ENCODE measurements around the gene VLDLR.

Gene VLDLR

DNA sequence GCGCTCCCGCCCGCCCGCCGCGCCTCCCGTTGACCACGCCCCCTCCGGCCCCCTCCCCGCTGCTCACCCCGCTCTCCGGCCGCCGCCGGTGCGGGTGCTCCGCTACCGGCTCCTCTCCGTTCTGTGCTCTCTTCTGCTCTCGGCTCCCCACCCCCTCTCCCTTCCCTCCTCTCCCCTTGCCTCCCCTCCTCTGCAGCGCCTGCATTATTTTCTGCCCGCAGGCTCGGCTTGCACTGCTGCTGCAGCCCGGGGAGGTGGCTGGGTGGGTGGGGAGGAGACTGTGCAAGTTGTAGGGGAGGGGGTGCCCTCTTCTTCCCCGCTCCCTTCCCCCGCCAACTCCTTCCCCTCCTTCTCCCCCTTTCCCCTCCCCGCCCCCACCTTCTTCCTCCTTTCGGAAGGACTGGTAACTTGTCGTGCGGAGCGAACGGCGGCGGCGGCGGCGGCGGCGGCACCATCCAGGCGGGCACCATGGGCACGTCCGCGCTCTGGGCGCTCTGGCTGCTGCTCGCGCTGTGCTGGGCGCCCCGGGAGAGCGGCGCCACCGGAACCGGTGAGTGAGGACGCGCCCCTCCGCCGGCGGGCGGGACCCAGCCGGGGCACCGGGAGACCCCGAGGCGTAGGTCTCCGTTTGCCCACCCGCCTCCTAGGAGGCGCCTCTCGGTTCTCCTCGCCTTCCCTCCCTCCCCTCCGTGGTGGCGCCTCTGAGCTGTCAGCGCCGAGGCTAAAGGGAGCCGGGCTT, at the start of gene VLDLR:
VLDLR (plus strand) TSS at position 66 of the 739 bp plus-strand sequence; CDS start at position 469, 403 bp downstream.
- no peak for DNase-seq

DNA sequence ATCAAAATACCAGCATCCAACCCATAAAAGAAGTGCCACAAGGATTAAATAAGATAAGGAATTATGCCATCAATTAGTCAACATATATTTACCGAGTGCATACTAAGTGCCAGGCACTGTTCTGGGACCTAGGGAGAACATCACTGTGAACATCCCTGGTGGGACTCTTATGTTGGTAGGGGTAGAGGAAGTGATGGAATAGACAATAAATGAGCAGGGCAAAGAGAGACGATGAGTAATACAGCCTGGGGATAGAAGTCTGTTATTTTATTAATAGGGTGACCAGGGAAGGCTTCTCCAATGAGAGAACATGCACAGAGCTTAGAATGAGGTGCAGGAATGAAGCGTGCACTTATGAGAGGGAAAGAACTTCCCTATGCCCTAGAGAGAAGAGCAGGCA, 47.4 kb upstream of the VLDLR start:
- DNase-seq, result no peak

DNA sequence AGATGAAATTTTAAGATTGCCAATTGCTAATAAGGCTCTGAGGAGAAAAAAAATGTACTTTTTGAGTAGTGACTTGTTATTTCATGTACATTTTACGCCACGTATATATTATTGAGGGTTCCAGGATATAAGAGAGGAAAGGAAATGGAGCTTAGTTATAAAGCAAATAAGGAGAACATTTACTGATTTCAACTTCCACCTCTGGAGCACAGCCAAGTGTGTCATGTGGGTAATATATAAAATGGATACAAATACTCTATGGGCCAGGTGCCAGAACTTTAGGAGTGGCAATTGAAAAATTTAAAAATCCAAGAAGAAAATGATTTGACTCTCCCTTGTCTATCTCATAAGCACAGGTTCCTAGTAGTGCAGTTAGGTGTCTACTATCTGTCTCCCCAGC, 45.0 kb upstream of the VLDLR start:
- no peak for DNase-seq

DNA sequence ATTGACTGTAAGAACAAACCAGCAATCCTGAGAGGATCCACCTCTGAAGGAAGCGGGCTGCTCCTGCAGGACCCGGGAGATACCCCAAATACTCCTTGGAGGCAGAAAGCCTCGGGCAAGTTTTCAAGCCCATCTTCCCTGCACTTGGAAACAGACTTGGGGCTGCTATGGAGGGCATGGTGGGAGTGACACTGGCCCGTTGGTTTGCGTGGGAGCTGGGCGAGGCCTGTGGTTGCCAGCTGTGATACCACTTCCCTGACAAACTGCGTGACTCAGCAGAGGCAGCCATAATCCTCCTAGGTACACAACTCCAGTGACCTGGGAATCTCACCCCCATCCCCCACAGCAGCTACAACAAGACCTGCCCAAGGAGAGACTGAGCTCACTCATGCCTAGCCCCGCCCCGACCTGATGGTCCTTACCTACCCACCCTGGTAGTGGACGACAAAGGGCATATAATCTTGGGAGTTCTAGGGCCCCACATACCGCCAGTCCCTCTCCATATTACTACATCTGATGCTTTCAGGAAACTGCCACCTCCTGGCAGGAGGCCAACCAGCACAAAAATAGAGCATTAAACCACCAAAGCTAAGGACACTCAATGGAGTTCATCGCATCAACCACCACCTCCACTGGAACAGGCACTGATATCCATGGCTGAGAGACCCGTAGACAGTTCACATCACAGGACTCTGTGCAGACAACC, 38.1 kb upstream of the VLDLR start:
- DNase-seq, result no peak

DNA sequence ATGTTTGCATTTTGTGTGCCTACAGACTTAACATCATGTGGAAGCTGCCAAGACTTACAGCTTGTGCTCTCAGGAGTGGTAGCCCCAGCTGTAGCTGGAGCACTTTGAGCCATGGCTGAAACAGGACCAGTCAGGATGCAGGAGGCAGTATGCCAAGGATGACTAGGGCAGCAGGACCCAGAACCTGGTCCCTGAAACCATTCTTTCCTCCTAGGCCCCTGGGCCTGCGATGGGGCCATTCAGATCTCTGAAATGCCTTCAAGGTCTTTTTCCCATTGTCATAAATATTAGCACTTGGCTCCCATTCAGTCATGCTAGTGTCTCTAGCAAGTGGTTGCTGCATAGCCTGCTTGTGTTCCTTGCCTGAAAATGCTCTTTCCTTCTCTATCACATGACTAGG, 29.6 kb upstream of the VLDLR start:
- no peak for DNase-seq

DNA sequence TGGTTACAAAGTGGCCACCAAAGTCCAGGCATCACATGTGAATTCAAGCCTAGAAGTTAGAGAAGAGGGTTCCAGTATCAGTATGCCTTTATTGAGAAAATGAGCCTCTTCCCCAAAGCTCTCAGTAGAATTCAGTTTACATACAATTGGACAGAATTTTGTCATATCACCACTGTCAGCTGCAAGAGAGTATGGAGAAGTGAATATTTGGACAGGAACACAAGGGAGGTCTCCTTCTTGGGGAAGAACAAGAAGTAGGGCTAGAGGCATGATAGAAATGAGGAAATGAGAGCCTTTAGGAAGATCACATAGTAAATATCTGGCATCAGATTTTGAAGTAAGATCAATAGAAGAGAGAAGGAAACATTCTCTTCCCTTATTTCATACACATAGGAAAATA, 27.8 kb upstream of the VLDLR start:
- DNase-seq, result no peak

DNA sequence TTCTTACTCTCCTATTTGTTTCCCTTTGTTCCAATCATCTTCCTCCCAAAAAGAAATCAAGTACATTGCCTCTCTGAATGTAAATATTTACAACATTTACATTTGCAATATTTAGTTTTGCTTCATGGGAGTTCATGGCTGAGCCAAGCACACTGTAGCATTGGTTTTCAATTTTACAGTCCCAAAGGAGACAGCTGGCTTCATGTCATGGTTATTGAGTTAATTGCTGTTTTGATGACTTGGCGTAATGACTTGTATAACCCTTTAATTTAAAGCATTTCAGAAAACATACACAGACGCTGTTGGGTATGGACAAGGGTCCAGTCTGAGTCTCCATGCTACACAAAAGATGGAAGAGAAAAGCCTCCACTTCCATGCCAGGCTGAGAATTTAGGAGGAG, 25.6 kb upstream of the VLDLR start:
- DNase-seq, result no peak

DNA sequence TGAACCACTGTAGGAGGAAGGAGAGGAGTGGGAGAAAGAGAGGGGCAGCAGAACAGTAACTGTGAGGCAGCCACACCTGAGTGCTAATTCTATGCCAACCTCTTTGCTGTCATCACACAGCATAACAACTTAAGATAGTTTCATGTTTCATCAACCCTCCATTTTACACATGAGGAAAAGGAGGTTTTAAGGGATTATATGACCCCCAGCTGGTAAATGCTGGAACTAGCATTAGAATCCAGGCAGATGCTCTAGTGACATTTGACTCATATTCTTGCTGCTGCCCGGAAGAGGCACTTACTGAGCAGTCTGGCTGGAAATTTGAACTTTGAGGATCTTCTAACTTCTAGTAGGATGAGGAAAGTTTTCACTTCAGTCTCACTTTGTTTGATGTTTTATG, 24.1 kb upstream of the VLDLR start:
- DNase-seq, result no peak

DNA sequence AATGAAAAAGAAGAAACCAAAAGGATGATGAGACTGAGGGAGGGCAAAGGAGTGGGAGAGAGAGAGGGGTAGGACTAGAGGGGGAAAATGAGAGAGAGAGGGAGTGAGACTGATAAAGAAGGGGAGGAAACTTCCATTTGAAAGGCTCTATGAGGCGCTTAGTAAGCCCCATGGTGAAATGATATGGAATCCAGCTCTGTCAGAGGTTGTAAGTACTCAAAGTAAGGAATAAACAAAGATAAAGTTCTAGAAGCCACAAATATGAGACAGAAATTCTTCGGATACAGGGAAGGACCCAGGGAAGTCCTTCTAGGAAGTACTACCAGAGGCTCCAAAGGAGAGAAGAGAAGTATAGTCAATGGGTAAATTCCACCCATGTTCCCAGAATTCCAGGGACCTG, 21.7 kb upstream of the VLDLR start:
- no peak for DNase-seq

DNA sequence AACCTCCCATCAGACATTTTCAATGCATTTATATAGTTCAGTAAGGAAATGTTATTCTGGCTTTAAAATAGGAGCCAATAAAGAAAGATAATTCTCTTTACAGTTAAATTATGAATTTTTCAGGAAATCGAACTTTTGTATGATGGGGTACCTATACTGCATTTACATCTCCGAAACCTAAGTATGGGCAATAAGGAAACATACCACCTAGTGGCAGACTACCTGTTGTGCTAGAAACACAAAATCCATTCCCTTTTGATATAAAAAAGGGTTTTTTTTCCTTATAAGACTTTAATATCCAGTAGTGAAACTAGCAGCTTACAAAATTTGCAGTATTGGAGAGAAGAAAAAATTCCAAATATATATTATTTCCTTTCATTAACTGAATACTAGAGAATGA, 21.3 kb upstream of the VLDLR start:
- no peak for DNase-seq

DNA sequence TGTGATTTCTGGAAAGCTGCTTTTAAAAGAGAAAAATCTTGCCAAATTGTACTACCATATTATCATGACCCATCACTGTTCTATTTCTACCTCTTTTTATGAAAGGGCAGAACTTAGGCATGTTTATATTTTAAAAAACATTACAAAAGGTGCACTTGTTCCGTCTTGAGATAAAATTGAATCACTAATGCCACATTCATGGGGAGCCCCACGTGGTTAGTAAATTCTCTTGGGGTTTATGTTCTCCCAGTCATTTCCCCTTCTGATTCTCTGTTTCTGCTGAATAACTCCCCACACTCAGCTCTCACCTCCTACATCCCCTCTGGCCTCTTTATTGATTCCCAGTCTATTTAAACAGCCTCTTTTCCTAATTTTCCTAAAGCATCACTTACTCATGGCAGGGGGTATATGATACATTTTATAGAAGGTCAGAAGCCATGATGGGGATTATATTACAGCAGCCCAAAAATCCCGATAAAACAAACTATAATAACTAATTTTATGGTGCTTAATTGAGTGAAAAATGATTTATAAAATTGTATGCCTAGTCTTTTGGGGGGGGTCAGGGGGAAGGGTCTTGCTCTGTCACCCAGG, 19.7 kb upstream of the VLDLR start:
- DNase-seq, result no peak

DNA sequence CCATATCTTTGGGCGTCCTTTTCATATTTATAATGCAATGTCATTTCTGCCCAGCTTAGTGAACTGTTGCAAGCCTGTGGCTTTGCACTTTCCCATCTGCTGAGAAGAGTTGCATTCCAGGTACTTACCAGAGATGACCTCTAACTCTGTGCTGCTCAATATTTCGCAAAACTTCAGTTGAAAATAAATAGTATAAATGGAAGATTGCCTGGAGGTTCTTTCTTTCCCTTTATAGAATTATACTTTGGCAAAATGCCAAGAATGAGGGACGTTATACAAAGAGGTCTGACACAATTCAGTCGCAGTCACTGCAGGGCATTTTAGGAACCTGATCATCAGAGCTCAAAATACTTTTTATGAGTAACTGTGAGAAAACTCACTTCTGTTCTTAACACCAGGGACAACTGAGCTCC, 18.9 kb upstream of the VLDLR start:
- no peak for DNase-seq

DNA sequence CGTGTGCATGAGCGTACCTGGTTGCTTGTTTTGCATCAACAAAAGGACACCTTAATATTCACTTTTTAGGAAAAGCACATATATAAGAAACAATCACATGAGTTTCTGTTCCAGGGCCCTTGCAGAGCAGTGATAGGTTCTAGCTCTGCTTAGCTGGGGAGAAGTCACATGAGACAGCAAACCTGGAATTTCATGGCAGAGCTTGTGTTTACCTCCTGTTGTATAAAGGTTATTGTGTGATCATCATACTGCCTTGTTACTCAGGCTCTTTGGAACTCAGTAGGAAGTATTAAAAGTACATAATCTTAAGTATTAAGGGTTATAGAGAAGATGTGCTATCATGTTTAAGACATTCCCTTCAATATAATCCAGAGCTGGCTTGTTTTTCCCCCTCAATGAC, 18.0 kb upstream of the VLDLR start:
- DNase-seq, result no peak

DNA sequence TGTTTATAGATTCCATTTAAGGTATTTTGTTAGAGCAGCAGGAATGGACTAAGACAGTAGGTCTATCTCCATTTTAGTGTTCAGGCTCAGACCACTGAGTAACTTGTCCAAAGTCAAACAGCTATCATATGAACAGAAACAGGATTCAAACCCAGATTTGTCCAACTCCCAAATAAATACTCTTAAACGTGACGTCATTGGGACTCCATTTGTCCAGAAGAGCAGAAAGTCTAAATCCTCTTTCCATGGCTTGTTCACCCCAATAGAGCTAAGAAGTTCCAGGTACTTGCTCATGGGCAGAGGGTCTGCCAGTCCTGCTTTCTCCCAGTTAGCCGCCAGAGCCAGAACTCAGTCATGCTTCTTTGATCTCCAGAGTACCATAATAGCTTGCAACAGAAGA, 16.3 kb upstream of the VLDLR start:
- no peak for DNase-seq

DNA sequence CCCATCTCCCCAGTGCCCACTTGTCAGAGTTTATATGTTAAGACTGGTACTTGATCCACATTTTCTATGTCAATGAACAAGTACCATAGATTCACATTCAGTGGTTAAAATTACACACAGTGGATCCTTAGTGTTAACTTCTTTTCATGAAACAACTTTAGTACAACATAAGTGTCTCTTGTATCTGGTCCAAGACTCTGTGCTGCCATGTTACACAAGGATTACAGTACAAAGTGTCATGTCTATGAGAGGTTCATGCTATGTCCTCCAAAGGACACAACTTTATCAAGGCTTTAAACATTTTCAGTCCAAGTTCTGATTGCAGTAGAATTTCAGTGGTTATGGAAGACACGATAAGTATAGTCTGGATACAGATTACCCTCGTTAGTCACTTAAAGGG, 13.3 kb upstream of the VLDLR start:
- no peak for DNase-seq

DNA sequence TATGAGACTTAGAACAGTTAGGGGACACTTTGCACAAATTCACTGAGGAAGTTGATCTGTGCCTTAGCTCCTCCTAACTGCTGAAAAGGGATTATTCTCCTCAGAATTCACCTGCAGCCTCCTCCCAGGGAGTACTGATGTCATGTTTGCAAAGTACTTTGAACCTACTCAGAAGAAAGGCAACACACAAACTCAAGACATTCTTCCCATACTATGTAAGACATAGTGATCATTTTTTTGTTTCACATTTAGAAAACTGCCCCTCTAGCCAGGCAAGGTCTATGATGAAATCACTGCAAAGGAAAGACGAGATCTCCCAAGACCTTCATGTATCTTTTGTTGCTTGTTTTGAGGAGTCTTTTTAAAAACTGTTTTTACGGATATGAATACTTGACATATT, 10.6 kb upstream of the VLDLR start:
- DNase-seq, result no peak

DNA sequence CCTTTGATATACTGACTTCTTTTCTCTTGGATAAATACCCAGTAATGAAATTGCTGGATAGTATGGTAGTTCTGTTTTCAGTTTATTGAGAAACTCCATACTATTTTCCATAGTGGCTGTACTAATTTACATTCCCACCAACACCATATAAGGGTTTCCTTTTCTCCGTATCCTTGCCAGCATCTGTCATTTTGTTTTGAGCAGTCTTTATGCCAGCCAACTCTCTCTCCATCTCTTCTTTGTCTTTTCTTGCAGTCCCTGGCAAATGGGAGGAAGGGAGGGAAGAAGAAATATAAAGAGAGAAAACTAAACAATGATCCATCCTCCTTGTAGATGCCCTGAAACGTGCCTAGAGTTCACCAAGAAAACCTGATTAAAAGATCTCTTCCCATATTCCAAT, 9.6 kb upstream of the VLDLR start:
- DNase-seq, result no peak

DNA sequence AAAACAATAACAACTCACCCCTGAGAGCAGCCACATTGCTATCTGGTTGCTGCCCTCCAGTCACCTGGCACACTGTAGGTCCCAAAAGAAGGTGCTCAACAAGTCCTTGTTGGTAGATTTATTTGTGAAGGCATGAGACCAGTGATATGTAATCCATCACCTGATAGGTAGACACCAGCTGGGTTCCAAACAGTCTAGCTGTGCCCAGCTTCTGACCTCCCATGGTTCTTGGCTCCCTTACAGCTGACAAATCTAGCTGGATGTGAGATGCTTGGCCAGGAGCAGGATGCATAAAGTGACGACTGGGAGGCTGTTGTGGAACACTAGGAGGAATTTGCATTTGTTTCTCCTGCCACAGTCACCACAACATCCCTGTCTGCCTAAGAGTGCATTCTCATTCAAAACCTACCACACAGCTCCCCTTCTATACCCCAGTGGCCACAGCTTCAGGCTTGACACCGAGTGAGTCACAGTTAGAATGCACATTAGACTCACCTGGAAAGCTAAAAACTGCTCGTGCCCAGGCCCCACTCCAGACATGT, 7.8 kb upstream of the VLDLR start:
- no peak for DNase-seq

DNA sequence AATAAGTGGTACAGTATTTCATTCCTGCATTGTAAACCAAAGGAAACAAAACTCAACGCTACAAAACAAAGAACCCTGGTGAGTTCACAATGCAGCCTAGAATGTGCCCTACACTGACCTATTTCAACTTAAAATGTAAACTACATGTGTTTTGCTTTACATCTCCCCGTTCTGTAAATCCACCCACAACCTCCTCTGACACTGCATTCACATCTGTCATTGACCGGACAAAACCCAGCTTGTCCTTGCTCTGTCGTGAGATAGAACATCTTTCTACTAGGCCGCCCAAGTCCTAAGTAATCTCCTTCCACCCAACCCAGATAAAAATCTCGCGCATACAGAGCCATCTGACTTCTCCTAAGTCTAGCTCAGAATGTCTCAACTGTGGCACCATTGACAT, 6.1 kb upstream of the VLDLR start:
- no peak for DNase-seq

DNA sequence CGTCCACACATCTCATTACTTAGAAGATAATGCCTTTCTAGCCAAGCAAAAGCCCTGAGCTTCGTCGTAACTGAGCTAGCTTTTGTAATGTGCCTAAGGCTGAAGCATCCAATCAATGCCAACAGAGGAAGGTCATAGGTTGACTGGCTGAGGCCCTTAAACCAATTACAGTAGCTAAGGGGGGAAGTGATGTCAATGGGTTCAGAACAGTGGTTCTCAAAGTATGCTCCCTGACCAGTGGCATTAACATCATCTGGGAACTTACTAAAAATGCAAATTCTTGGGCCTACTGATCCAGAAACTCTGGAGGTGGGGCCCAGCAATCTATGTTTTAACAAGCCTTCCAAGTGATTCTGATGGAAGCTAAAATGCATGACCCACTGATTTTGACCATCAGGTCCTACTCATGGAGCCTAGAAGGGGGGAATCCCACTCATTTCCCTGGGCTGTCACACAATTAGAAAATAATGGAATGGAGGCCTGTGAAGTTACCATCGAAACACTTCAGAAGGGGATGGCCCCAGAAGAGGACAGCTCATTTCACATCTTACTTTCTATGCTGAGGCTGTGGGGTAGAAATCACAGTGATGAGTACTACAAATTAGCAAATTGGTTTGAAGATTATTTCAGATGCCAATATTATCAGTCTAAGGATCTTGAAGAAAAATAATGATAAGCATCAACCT, 4.8 kb upstream of the VLDLR start:
- DNase-seq, result no peak

DNA sequence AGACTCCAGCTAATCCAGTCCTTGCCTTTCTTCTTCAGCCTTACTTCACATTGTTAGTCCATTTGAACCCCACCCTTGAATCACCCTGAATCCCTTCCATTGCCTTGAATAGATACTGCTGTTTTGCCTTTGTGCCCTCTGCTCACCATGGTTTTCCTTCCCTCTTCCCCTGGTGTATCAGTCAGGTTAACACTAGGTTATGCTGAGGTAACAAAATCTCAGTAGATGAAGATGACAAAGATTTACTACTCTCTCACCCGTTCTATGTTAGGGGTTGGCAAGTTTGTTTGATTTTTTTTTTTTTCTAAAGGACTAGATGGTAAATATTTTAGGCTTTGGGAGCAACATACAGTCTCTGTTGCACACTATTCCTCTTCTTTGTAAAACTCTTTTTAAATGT, 3.3 kb upstream of the VLDLR start:
- no peak for DNase-seq

DNA sequence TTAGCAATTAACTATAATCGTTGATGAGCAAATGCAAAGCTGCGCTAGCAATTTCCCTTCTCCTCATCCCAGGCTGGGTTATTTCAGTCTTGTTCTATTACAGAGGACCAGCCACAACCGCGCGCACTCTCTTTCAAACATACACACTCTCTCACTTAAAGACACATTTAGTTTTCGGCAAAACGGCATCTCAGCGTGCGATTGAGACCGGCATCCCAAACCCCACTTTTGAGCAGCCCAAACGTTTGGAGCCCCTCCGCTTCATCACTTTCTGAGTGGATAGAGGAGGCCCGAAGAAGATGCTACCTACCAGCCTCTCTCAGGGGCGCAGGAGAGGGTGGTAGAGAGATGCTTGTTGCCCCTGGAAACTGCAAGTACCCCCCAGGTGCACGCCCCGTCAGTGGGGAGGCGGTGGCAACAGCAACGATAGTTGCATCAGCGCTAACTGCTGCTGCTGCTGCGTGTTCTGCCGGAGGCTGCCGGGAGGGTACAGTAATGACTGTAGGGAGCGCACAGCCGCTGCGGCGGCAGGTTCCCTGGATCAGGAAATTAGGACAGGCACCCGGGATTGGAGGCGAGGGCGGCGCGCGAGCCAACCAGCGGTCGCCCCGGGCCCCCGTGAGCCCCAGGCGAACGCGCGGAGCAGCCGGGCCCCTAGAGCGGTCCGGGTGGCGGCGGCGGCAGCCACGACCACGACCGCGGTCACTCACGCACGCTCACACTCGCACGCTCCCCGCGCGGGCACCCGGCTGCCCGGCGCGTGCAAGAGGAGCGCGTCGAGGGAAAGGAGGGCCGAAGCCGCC, 467 bp upstream of the VLDLR start:
- peak; percentile 64 for DNase-seq
